ENCODE measurements around the gene IFIH1. TPM values are rescaled to one million over a fixed set of nuclear protein-coding genes. Genes with fewer than 3 reads are reported as not detected.

IFIH1 gene
- total RNA-seq (2014; rRNA removed; shearing (Covaris generic)), result 2.5 and 3.0 TPM in 2 replicates
- polyA plus RNA-seq (2016; fragmentation: Nextera tagmentation; extraction: Ambion mirVana), result 0.97 and 1.2 TPM in 2 replicates
- long read RNA-seq, partial matches to known transcripts, result 1 of 1 reads
- long read RNA-seq, other reads (novel, unspliced or antisense), result 0 of 1 reads

DNA sequence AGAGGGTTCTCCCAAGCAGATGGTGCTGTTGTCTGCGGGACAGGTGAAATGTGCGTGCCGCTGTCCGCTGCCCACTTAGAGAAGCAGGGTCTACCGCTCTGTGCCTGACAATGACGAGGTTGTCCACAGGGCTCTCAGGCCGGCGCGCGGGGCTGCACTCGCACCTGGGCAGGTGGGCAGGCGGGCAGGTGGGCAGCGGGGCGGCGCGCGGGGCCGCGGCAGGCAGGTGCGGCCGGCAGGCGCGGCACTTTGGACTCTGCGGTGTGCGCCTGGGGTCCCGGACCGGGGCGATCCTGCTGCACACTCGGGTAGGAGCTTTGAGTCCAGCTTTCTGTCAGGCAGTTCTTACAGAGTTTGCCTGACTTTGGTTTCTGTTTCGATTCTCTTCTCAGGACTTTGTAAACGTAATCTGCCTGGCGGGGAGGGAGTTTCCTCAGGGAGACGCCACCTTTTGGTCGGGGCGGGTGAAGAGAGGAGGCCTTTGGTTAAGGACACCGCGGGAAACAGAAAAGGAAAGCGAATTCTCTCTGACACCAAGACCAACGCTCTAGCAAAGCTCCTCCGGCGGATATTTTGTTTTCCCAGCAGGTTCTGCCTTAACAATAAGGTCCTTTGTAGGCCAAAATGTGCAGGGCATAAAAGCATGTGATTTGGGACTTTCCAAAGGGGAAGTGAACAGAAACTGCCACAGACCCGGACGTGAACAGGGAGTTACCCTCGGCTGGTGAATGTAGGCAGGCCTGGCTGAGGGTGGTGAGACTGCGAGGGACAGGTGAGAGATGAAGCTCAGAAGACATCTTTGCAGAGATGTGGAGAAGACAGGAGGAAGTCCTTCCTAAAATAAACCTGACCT, at the start of gene IFIH1:
Gene IFIH1, minus strand, starts transcription at position 357 of the 853 bp plus-strand sequence. CDS start 377 bp downstream, outside the sequence.
- Histone ChIP-seq H4K20me1 (replicated peaks; ENCODE audit: insufficient read depth) (no peaks in the 10 kb centered on the region), H3K4me3 (peak within 1 kb of the TSS; percentile 59), H3F3A (replicated peaks; ENCODE audit: low read depth) (no peaks in the 10 kb centered on the region), H3K9me2 (ENCODE audit: insufficient read depth) (no peaks in the 10 kb centered on the region), H3K4me1 (ENCODE audit: insufficient read depth) (peaks cover 22% of the 10 kb centered on the region), H3K27ac (ENCODE audit: low read depth) (no peak within 1 kb of the TSS; the same call in 1 of the 2 replicates), H3K27me3 (ENCODE audit: insufficient read depth) (peaks cover 12% of the 10 kb centered on the region), H2AFZ (peak within 1 kb of the TSS; percentile 97), H3K4me2 (peak within 1 kb of the TSS; percentile 85), H3K36me3 (ENCODE audit: insufficient read depth) (no peaks in the 10 kb centered on the region), H3K79me2 (replicated peaks; ENCODE audit: insufficient read depth) (no peaks in the 10 kb centered on the region)
- peaks cover 23% of the 10 kb centered on the region for H3K4me1 Mint-ChIP-seq
- no peaks in the 10 kb centered on the region for H3K36me3 Mint-ChIP-seq (ENCODE audit: low read depth)
- peak; percentile 89 for DNase-seq (ENCODE audit: low spot score)
- H3K27me3 Mint-ChIP-seq (ENCODE audit: insufficient read depth, low read depth, poor library complexity), result peaks cover 7% of the 10 kb centered on the region
- peak within 1 kb of the TSS; percentile 30; the same call in 1 of the 2 replicates for H3K27ac Mint-ChIP-seq
- TF ChIP-seq NANOG (IDR thresholded peaks at IDR 0.05; ENCODE audit: borderline replicate concordance), result no peak
- no peak for TF ChIP-seq POLR2AphosphoS5 (IDR thresholded peaks at IDR 0.05; ENCODE audit: low read depth)
- peak; percentile 31 to 41 for TF ChIP-seq CTCF (conservative IDR thresholded peaks at IDR 0.05; ENCODE audit: low read depth in 2 of 2)
- peak within 1 kb of the TSS; percentile 83 for H3K4me3 Mint-ChIP-seq
- H3K9me3 Mint-ChIP-seq, result no peaks in the 10 kb centered on the region; the same call in 2 of the 3 replicates
- peak; percentile 89 for ATAC-seq

GRCh38 chr2:162365392-162365791, 46.9 kb upstream of the IFIH1 start:
- no peak overlapping the region for H3K27ac ChIP-seq (ENCODE audit: low read depth)
- H3K4me1 ChIP-seq (ENCODE audit: insufficient read depth), result 0 out of 2 replicates have a peak, but pooled peaks cover 3% of the 10 kb centered on the region
- H3K9me3 Mint-ChIP-seq, result no peaks in the 10 kb centered on the region
- H3K27ac Mint-ChIP-seq, result no peak overlapping the region
- H3F3A ChIP-seq (replicated peaks; ENCODE audit: low read depth), result no peaks in the 10 kb centered on the region
- no peaks in the 10 kb centered on the region for H3K27me3 ChIP-seq (ENCODE audit: insufficient read depth)
- no peak for DNase-seq (ENCODE audit: low spot score)
- no peaks in the 10 kb centered on the region for H3K36me3 Mint-ChIP-seq (ENCODE audit: low read depth)
- no peaks in the 10 kb centered on the region for H3K27me3 Mint-ChIP-seq (ENCODE audit: insufficient read depth, low read depth, poor library complexity)
- no peaks in the 10 kb centered on the region for H3K79me2 ChIP-seq (replicated peaks; ENCODE audit: insufficient read depth)
- no peaks in the 10 kb centered on the region for H3K36me3 ChIP-seq (ENCODE audit: insufficient read depth)
- no peak overlapping the region for H3K4me3 Mint-ChIP-seq
- no peaks in the 10 kb centered on the region for H3K9me2 ChIP-seq (ENCODE audit: insufficient read depth)
- H3K4me1 Mint-ChIP-seq, result peaks cover 6% of the 10 kb centered on the region; the same call in 2 of the 3 replicates
- no peak overlapping the region for H2AFZ ChIP-seq
- no peak overlapping the region for H3K4me3 ChIP-seq
- no peak for ATAC-seq
- no peaks in the 10 kb centered on the region for H4K20me1 ChIP-seq (replicated peaks; ENCODE audit: insufficient read depth)
- no peak overlapping the region for H3K4me2 ChIP-seq
- TF ChIP-seq, protein P1, sequence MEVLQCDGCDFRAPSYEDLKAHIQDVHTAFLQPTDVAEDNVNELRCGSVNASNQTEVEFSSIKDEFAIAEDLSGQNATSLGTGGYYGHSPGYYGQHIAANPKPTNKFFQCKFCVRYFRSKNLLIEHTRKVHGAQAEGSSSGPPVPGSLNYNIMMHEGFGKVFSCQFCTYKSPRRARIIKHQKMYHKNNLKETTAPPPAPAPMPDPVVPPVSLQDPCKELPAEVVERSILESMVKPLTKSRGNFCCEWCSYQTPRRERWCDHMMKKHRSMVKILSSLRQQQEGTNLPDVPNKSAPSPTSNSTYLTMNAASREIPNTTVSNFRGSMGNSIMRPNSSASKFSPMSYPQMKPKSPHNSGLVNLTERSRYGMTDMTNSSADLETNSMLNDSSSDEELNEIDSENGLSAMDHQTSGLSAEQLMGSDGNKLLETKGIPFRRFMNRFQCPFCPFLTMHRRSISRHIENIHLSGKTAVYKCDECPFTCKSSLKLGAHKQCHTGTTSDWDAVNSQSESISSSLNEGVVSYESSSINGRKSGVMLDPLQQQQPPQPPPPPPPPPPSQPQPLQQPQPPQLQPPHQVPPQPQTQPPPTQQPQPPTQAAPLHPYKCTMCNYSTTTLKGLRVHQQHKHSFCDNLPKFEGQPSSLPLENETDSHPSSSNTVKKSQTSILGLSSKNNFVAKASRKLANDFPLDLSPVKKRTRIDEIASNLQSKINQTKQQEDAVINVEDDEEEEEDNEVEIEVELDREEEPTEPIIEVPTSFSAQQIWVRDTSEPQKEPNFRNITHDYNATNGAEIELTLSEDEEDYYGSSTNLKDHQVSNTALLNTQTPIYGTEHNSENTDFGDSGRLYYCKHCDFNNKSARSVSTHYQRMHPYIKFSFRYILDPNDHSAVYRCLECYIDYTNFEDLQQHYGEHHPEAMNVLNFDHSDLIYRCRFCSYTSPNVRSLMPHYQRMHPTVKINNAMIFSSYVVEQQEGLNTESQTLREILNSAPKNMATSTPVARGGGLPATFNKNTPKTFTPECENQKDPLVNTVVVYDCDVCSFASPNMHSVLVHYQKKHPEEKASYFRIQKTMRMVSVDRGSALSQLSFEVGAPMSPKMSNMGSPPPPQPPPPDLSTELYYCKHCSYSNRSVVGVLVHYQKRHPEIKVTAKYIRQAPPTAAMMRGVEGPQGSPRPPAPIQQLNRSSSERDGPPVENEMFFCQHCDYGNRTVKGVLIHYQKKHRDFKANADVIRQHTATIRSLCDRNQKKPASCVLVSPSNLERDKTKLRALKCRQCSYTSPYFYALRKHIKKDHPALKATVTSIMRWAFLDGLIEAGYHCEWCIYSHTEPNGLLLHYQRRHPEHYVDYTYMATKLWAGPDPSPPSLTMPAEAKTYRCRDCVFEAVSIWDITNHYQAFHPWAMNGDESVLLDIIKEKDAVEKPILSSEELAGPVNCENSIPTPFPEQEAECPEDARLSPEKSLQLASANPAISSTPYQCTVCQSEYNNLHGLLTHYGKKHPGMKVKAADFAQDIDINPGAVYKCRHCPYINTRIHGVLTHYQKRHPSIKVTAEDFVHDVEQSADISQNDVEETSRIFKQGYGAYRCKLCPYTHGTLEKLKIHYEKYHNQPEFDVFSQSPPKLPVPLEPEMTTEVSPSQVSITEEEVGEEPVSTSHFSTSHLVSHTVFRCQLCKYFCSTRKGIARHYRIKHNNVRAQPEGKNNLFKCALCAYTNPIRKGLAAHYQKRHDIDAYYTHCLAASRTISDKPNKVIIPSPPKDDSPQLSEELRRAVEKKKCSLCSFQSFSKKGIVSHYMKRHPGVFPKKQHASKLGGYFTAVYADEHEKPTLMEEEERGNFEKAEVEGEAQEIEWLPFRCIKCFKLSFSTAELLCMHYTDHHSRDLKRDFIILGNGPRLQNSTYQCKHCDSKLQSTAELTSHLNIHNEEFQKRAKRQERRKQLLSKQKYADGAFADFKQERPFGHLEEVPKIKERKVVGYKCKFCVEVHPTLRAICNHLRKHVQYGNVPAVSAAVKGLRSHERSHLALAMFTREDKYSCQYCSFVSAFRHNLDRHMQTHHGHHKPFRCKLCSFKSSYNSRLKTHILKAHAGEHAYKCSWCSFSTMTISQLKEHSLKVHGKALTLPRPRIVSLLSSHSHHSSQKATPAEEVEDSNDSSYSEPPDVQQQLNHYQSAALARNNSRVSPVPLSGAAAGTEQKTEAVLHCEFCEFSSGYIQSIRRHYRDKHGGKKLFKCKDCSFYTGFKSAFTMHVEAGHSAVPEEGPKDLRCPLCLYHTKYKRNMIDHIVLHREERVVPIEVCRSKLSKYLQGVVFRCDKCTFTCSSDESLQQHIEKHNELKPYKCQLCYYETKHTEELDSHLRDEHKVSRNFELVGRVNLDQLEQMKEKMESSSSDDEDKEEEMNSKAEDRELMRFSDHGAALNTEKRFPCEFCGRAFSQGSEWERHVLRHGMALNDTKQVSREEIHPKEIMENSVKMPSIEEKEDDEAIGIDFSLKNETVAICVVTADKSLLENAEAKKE (CRISPR knock-in tag; IDR thresholded peaks at IDR 0.05), result no peak
- no peak for TF ChIP-seq EZH2 (IDR thresholded peaks at IDR 0.05; ENCODE audit: low read depth, unreplicated experiment)
- TF ChIP-seq ZNF114 (CRISPR knock-in tag; IDR thresholded peaks at IDR 0.05), result no peak
- TF ChIP-seq JUNB (IDR thresholded peaks at IDR 0.05; ENCODE audit: unreplicated experiment), result no peak
- TF ChIP-seq, protein P2, sequence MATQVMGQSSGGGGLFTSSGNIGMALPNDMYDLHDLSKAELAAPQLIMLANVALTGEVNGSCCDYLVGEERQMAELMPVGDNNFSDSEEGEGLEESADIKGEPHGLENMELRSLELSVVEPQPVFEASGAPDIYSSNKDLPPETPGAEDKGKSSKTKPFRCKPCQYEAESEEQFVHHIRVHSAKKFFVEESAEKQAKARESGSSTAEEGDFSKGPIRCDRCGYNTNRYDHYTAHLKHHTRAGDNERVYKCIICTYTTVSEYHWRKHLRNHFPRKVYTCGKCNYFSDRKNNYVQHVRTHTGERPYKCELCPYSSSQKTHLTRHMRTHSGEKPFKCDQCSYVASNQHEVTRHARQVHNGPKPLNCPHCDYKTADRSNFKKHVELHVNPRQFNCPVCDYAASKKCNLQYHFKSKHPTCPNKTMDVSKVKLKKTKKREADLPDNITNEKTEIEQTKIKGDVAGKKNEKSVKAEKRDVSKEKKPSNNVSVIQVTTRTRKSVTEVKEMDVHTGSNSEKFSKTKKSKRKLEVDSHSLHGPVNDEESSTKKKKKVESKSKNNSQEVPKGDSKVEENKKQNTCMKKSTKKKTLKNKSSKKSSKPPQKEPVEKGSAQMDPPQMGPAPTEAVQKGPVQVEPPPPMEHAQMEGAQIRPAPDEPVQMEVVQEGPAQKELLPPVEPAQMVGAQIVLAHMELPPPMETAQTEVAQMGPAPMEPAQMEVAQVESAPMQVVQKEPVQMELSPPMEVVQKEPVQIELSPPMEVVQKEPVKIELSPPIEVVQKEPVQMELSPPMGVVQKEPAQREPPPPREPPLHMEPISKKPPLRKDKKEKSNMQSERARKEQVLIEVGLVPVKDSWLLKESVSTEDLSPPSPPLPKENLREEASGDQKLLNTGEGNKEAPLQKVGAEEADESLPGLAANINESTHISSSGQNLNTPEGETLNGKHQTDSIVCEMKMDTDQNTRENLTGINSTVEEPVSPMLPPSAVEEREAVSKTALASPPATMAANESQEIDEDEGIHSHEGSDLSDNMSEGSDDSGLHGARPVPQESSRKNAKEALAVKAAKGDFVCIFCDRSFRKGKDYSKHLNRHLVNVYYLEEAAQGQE (IDR thresholded peaks at IDR 0.05; ENCODE audit: unreplicated experiment), result no peak

Data from GM23338 (cell line).